Measurements from ENCODE around the gene CNTN1.

CNTN1 gene

GRCh38 chr12:40738856-40739255, 46.6 kb downstream of the CNTN1 start:
- no peak overlapping the region for H3K9ac ChIP-seq (ENCODE audit: low read length)
- no peak overlapping the region for H2BK120ac ChIP-seq (ENCODE audit: insufficient read depth, low read length, poor library complexity)
- no peak overlapping the region for H4K91ac ChIP-seq (ENCODE audit: low read depth, low read length)
- H2BK12ac ChIP-seq (ENCODE audit: low read length) = no peak overlapping the region
- H4K12ac ChIP-seq (ENCODE audit: low read depth, low read length) = no peak overlapping the region
- H2AFZ ChIP-seq (ENCODE audit: insufficient read depth, low read length, poor library complexity) = no peak overlapping the region
- no peaks in the 10 kb centered on the region for H3K4me1 ChIP-seq (ENCODE audit: control insufficient read depth in 1 of 2, insufficient read depth in 2 of 2, low read length in 2 of 2)
- H3K27me3 ChIP-seq (ENCODE audit: insufficient read depth, low read length) = no peaks in the 10 kb centered on the region
- no peaks in the 10 kb centered on the region for H3K36me3 ChIP-seq (ENCODE audit: control insufficient read depth in 1 of 2, insufficient read depth in 2 of 2, low read length in 2 of 2)
- H3K14ac ChIP-seq (ENCODE audit: low read length) = no peak overlapping the region
- no peak overlapping the region for H3K27ac ChIP-seq (ENCODE audit: low read depth, low read length)
- no peak overlapping the region for H4K8ac ChIP-seq (ENCODE audit: low read depth, low read length)
- H3K4me3 ChIP-seq (ENCODE audit: low read depth, low read length) = no peak overlapping the region
- no peaks in the 10 kb centered on the region for H3K79me1 ChIP-seq (ENCODE audit: low read length)
- H3K9me3 ChIP-seq (ENCODE audit: insufficient read depth, low read depth, low read length) = no peaks in the 10 kb centered on the region
- H3K79me2 ChIP-seq (ENCODE audit: control insufficient read depth, insufficient read depth, low read length, poor library complexity) = no peaks in the 10 kb centered on the region
- peak in 1 of 2 donors; percentile 11 for DNase-seq
- H3K23ac ChIP-seq (ENCODE audit: low read length) = no peak overlapping the region
- H3K4ac ChIP-seq (ENCODE audit: low read depth, low read length) = no peak overlapping the region
- no peak overlapping the region for H2BK5ac ChIP-seq (ENCODE audit: low read depth, low read length, poor library complexity)
- no peak overlapping the region for H3K4me2 ChIP-seq (ENCODE audit: low read length)
- no peak overlapping the region for H2AK5ac ChIP-seq (ENCODE audit: low read length)
- no peak overlapping the region for H3K18ac ChIP-seq (ENCODE audit: low read length)

GRCh38 chr12:40742041-40742440, 49.8 kb downstream of the CNTN1 start:
- Histone ChIP-seq H3K4me3 (ENCODE audit: low read depth, low read length) (no peak overlapping the region), H3K18ac (ENCODE audit: low read length) (no peak overlapping the region), H3K23ac (ENCODE audit: low read length) (no peak overlapping the region), H3K4me2 (ENCODE audit: low read length) (no peak overlapping the region), H2AFZ (ENCODE audit: insufficient read depth, low read length, poor library complexity) (no peak overlapping the region), H2BK12ac (ENCODE audit: low read length) (no peak overlapping the region), H3K4me1 (ENCODE audit: control insufficient read depth in 1 of 2, insufficient read depth in 2 of 2, low read length in 2 of 2) (no peaks in the 10 kb centered on the region), H3K4ac (ENCODE audit: low read depth, low read length) (no peak overlapping the region), H3K79me2 (ENCODE audit: control insufficient read depth, insufficient read depth, low read length, poor library complexity) (no peaks in the 10 kb centered on the region), H3K27ac (ENCODE audit: low read depth, low read length) (no peak overlapping the region), H2BK120ac (ENCODE audit: insufficient read depth, low read length, poor library complexity) (no peak overlapping the region), H2AK5ac (ENCODE audit: low read length) (no peak overlapping the region), H3K27me3 (ENCODE audit: insufficient read depth, low read length) (no peaks in the 10 kb centered on the region), H4K8ac (ENCODE audit: low read depth, low read length) (no peak overlapping the region), H3K36me3 (ENCODE audit: control insufficient read depth in 1 of 2, insufficient read depth in 2 of 2, low read length in 2 of 2) (no peaks in the 10 kb centered on the region), H3K14ac (ENCODE audit: low read length) (no peak overlapping the region), H4K12ac (ENCODE audit: low read depth, low read length) (no peak overlapping the region), H2BK5ac (ENCODE audit: low read depth, low read length, poor library complexity) (no peak overlapping the region), H4K91ac (ENCODE audit: low read depth, low read length) (no peak overlapping the region), H3K9me3 (ENCODE audit: insufficient read depth, low read depth, low read length) (no peaks in the 10 kb centered on the region), H3K9ac (ENCODE audit: low read length) (no peak overlapping the region), H3K79me1 (ENCODE audit: low read length) (no peaks in the 10 kb centered on the region)
- no peak for DNase-seq
- no CpG with 5 or more reads among the region's 2 CpGs for WGBS (ENCODE audit: extremely low coverage, insufficient coverage, insufficient read length)

- no peak for DNase-seq
- no peak overlapping the region for H3K23ac ChIP-seq (ENCODE audit: low read length)
- no peaks in the 10 kb centered on the region for H3K79me1 ChIP-seq (ENCODE audit: low read length)
- no peak overlapping the region for H4K12ac ChIP-seq (ENCODE audit: low read depth, low read length)
- no peak overlapping the region for H4K91ac ChIP-seq (ENCODE audit: low read depth, low read length)
- no peaks in the 10 kb centered on the region for H3K36me3 ChIP-seq (ENCODE audit: control insufficient read depth in 1 of 2, insufficient read depth in 2 of 2, low read length in 2 of 2)
- H3K27ac ChIP-seq (ENCODE audit: low read depth, low read length) = no peak overlapping the region
- H3K4me1 ChIP-seq (ENCODE audit: control insufficient read depth in 1 of 2, insufficient read depth in 2 of 2, low read length in 2 of 2) = no peaks in the 10 kb centered on the region
- no peaks in the 10 kb centered on the region for H3K79me2 ChIP-seq (ENCODE audit: control insufficient read depth, insufficient read depth, low read length, poor library complexity)
- no peaks in the 10 kb centered on the region for H3K9me3 ChIP-seq (ENCODE audit: insufficient read depth, low read depth, low read length)
- H2BK12ac ChIP-seq (ENCODE audit: low read length) = no peak overlapping the region
- H3K9ac ChIP-seq (ENCODE audit: low read length) = no peak overlapping the region
- no peaks in the 10 kb centered on the region for H3K27me3 ChIP-seq (ENCODE audit: insufficient read depth, low read length)
- no peak overlapping the region for H2AK5ac ChIP-seq (ENCODE audit: low read length)
- H4K8ac ChIP-seq (ENCODE audit: low read depth, low read length) = no peak overlapping the region
- H2BK120ac ChIP-seq (ENCODE audit: insufficient read depth, low read length, poor library complexity) = no peak overlapping the region
- H3K4me3 ChIP-seq (ENCODE audit: low read depth, low read length) = no peak overlapping the region
- H3K14ac ChIP-seq (ENCODE audit: low read length) = no peak overlapping the region
- no peak overlapping the region for H3K4me2 ChIP-seq (ENCODE audit: low read length)
- H2AFZ ChIP-seq (ENCODE audit: insufficient read depth, low read length, poor library complexity) = no peak overlapping the region
- no peak overlapping the region for H3K18ac ChIP-seq (ENCODE audit: low read length)
- H2BK5ac ChIP-seq (ENCODE audit: low read depth, low read length, poor library complexity) = no peak overlapping the region
- H3K4ac ChIP-seq (ENCODE audit: low read depth, low read length) = no peak overlapping the region
These were observed 53.1 kb downstream of the CNTN1 start for GRCh38 chr12:40745386-40745785.

- no peak overlapping the region for H4K8ac ChIP-seq (ENCODE audit: low read depth, low read length)
- H2BK120ac ChIP-seq (ENCODE audit: insufficient read depth, low read length, poor library complexity) = no peak overlapping the region
- WGBS (ENCODE audit: extremely low coverage, insufficient coverage, insufficient read length) = no CpG with 5 or more reads among the region's 1 CpG
These were observed 57.6 kb downstream of the CNTN1 start for GRCh38 chr12:40749863-40750262.

GRCh38 chr12:40752011-40752410, 59.8 kb downstream of the CNTN1 start:
- Histone ChIP-seq H2BK5ac (ENCODE audit: low read depth, low read length, poor library complexity) (no peak overlapping the region), H3K27me3 (ENCODE audit: insufficient read depth, low read length) (no peaks in the 10 kb centered on the region), H3K4me2 (ENCODE audit: low read length) (no peak overlapping the region), H3K9me3 (ENCODE audit: insufficient read depth, low read depth, low read length) (no peaks in the 10 kb centered on the region), H3K18ac (ENCODE audit: low read length) (no peak overlapping the region), H2BK12ac (ENCODE audit: low read length) (no peak overlapping the region), H3K9ac (ENCODE audit: low read length) (no peak overlapping the region), H4K91ac (ENCODE audit: low read depth, low read length) (no peak overlapping the region), H2BK120ac (ENCODE audit: insufficient read depth, low read length, poor library complexity) (no peak overlapping the region), H3K23ac (ENCODE audit: low read length) (no peak overlapping the region), H3K4me3 (ENCODE audit: low read depth, low read length) (no peak overlapping the region), H3K14ac (ENCODE audit: low read length) (no peak overlapping the region), H3K4ac (ENCODE audit: low read depth, low read length) (no peak overlapping the region), H2AFZ (ENCODE audit: insufficient read depth, low read length, poor library complexity) (no peak overlapping the region), H3K27ac (ENCODE audit: low read depth, low read length) (no peak overlapping the region), H3K4me1 (ENCODE audit: control insufficient read depth in 1 of 2, insufficient read depth in 2 of 2, low read length in 2 of 2) (no peaks in the 10 kb centered on the region), H4K8ac (ENCODE audit: low read depth, low read length) (no peak overlapping the region), H4K12ac (ENCODE audit: low read depth, low read length) (no peak overlapping the region), H3K36me3 (ENCODE audit: control insufficient read depth in 1 of 2, insufficient read depth in 2 of 2, low read length in 2 of 2) (no peaks in the 10 kb centered on the region), H3K79me1 (ENCODE audit: low read length) (no peaks in the 10 kb centered on the region), H3K79me2 (ENCODE audit: control insufficient read depth, insufficient read depth, low read length, poor library complexity) (no peaks in the 10 kb centered on the region), H2AK5ac (ENCODE audit: low read length) (no peak overlapping the region)
- WGBS (ENCODE audit: extremely low coverage, insufficient coverage, insufficient read length) = no CpG with 5 or more reads among the region's 2 CpGs
- DNase-seq = no peak

More at GRCh38 chr12:40749863-40750262, 57.6 kb downstream of the CNTN1 start:
- Histone ChIP-seq H3K4me3 (ENCODE audit: low read depth, low read length) (no peak overlapping the region), H4K12ac (ENCODE audit: low read depth, low read length) (no peak overlapping the region), H3K79me2 (ENCODE audit: control insufficient read depth, insufficient read depth, low read length, poor library complexity) (no peaks in the 10 kb centered on the region), H3K4me2 (ENCODE audit: low read length) (no peak overlapping the region), H2BK5ac (ENCODE audit: low read depth, low read length, poor library complexity) (no peak overlapping the region), H3K23ac (ENCODE audit: low read length) (no peak overlapping the region), H3K18ac (ENCODE audit: low read length) (no peak overlapping the region), H4K91ac (ENCODE audit: low read depth, low read length) (no peak overlapping the region), H2AFZ (ENCODE audit: insufficient read depth, low read length, poor library complexity) (no peak overlapping the region), H3K4ac (ENCODE audit: low read depth, low read length) (no peak overlapping the region), H3K4me1 (ENCODE audit: control insufficient read depth in 1 of 2, insufficient read depth in 2 of 2, low read length in 2 of 2) (no peaks in the 10 kb centered on the region), H3K14ac (ENCODE audit: low read length) (no peak overlapping the region), H3K79me1 (ENCODE audit: low read length) (no peaks in the 10 kb centered on the region), H2AK5ac (ENCODE audit: low read length) (no peak overlapping the region), H3K36me3 (ENCODE audit: control insufficient read depth in 1 of 2, insufficient read depth in 2 of 2, low read length in 2 of 2) (no peaks in the 10 kb centered on the region), H3K27ac (ENCODE audit: low read depth, low read length) (no peak overlapping the region), H3K9ac (ENCODE audit: low read length) (no peak overlapping the region), H3K27me3 (ENCODE audit: insufficient read depth, low read length) (no peaks in the 10 kb centered on the region), H2BK12ac (ENCODE audit: low read length) (no peak overlapping the region), H3K9me3 (ENCODE audit: insufficient read depth, low read depth, low read length) (no peaks in the 10 kb centered on the region)
- no peak for DNase-seq
